Fibroblast of lung (primary cell): Measurements from ENCODE around the gene TBX10. TPM values are rescaled to one million over a fixed set of nuclear protein-coding genes. Genes with fewer than 3 reads are reported as not detected.

Source experiments
- DNase-seq, 2 donors: peaks; one replicate each; pipeline versions ENCODE4 v3.0.0 to v3.0.0-alpha.2; 2010; ENCODE audit warnings: low read depth in 2 of 2
- H2AFZ ChIP-seq: 2 replicates; pipeline ENCODE4 v1.5.1; 2012; ENCODE audit warnings: low read length, control low read depth, inconsistent platforms
- H3K27ac ChIP-seq: 2 replicates; pipeline ENCODE4 v1.5.1; 2011; ENCODE audit warnings: low read length, control low read depth; ENCODE audit not compliant: insufficient read depth
- H3K27me3 ChIP-seq: 2 replicates; pipeline ENCODE4 v1.5.1; 2011; ENCODE audit warnings: mild to moderate bottlenecking, low read length; ENCODE audit not compliant: control insufficient read depth, insufficient read depth
- H3K36me3 ChIP-seq: 2 replicates; pipeline ENCODE4 v1.5.1; 2011; ENCODE audit warnings: low read length; ENCODE audit not compliant: control insufficient read depth, insufficient read depth
- H3K4me1 ChIP-seq: 2 replicates; pipeline ENCODE4 v1.5.1; 2011; ENCODE audit warnings: low read length; ENCODE audit not compliant: control insufficient read depth, insufficient read depth; ENCODE audit errors: extremely low read depth
- H3K4me2 ChIP-seq: 2 replicates; pipeline ENCODE4 v1.5.1; 2011; ENCODE audit warnings: low read length, control low read depth; ENCODE audit not compliant: insufficient read depth; ENCODE audit errors: extremely low read depth
- H3K4me3 ChIP-seq, 4 experiments: fragments of 200-600 bp in 1 of 4; sonication (generic) in 1 of 4; replicated peaks in 1 of 4; 2 replicates each; pipeline ENCODE4 v1.5.1; 2011 to 2016; ENCODE audit warnings: low read length in 4 of 4, low read depth in 3 of 4, mild to moderate bottlenecking in 3 of 4, control low read depth in 2 of 4, inconsistent platforms in 1 of 4, mixed read lengths in 1 of 4; ENCODE audit not compliant: insufficient read depth in 1 of 4; ENCODE audit errors: control extremely low read depth in 1 of 4
- H3K79me2 ChIP-seq: 2 replicates; pipeline ENCODE4 v1.5.1; 2012; ENCODE audit warnings: mild to moderate bottlenecking, low read length, inconsistent platforms; ENCODE audit not compliant: control insufficient read depth, insufficient read depth
- H3K9ac ChIP-seq: 2 replicates; pipeline ENCODE4 v1.5.1; 2011; ENCODE audit warnings: mild to moderate bottlenecking, low read length, control low read depth; ENCODE audit not compliant: insufficient read depth
- H3K9me3 ChIP-seq: 2 replicates; pipeline ENCODE4 v1.5.1; 2012; ENCODE audit warnings: low read depth, low read length; ENCODE audit not compliant: control insufficient read depth, insufficient read depth
- H4K20me1 ChIP-seq: 2 replicates; pipeline ENCODE4 v1.5.1; 2011; ENCODE audit warnings: low read length; ENCODE audit not compliant: control insufficient read depth, insufficient read depth; ENCODE audit errors: extremely low read depth
- CTCF ChIP-seq, 2 donors: IDR thresholded peaks in 1 of 2; conservative IDR thresholded peaks in 1 of 2; 1 replicate in 1 of 2; 2 replicates in 1 of 2; pipeline ENCODE4 v1.5.1; 2011 to 2012; ENCODE audit warnings: low read length in 2 of 2, control low read depth in 1 of 2, inconsistent platforms in 1 of 2, low read depth in 1 of 2, mild to moderate bottlenecking in 1 of 2
- EZH2 ChIP-seq: IDR thresholded peaks from 2 replicates; pipeline ENCODE4 v1.5.1; 2012; ENCODE audit warnings: low read length, control low read depth, mild to moderate bottlenecking; ENCODE audit errors: missing control alignments
- polyA plus RNA-seq, 2 donors: library from polyadenylated mRNA; depleted of rRNA in 1 of 2; stranded (reverse) in 1 of 2; unstranded in 1 of 2; fragments of >200 nt; gene quantifications; 2 replicates each; pipeline ENCODE4 v1.2.1, GENCODE V29; 2011 to 2012; ENCODE audit warnings: missing spikeins in 1 of 2
- total RNA-seq: library from RNA; depleted of rRNA; stranded (reverse); fragments of >200 nt; gene quantifications from 2 replicates; pipeline ENCODE4 v1.2.1, GENCODE V29; 2014

TBX10 gene
- total and polyA plus RNA-seq, 2 donors (not counting 1 experiment from before 2014, with no cell fraction given) = not detected

- no peaks in the 10 kb centered on the region for H3K27me3 ChIP-seq
- TF ChIP-seq CTCF (conservative IDR thresholded peaks at IDR 0.05 in 1 of 2, IDR thresholded peaks at IDR 0.05 in 1 of 2; ENCODE audit: low read depth in 1 of 2, low read length in 2 of 2) (no peak), EZH2 (no peak)
- no peaks in the 10 kb centered on the region for H4K20me1 ChIP-seq
- no peaks in the 10 kb centered on the region for H3K9me3 ChIP-seq
- no peak overlapping the region for H3K27ac ChIP-seq
- peaks cover 12% of the 10 kb centered on the region for H3K36me3 ChIP-seq
- H3K4me3 ChIP-seq = no peak overlapping the region
- no peak for DNase-seq
- no peak overlapping the region for H3K4me2 ChIP-seq
- H3K79me2 ChIP-seq = peaks cover 9% of the 10 kb centered on the region
- H3K9ac ChIP-seq = no peak overlapping the region
- peaks cover 12% of the 10 kb centered on the region for H3K4me1 ChIP-seq
- H2AFZ ChIP-seq = no peak overlapping the region
Measured at GRCh38 chr11:67608486-67608885, 31.1 kb downstream of the TBX10 start.

- H2AFZ ChIP-seq = peak overlapping the region; percentile 78
- H3K9ac ChIP-seq = peak overlapping the region; percentile 96
- peaks cover 12% of the 10 kb centered on the region for H3K4me1 ChIP-seq
- peak overlapping the region; percentile 90 for H3K27ac ChIP-seq
- H3K4me3 ChIP-seq = peak overlapping the region; percentile 85 to 100 (median 96)
- H3K36me3 ChIP-seq = peaks cover 12% of the 10 kb centered on the region
- DNase-seq = no peak
- H3K9me3 ChIP-seq = no peaks in the 10 kb centered on the region
- H4K20me1 ChIP-seq = no peaks in the 10 kb centered on the region
- H3K27me3 ChIP-seq = no peaks in the 10 kb centered on the region
- TF ChIP-seq CTCF (conservative IDR thresholded peaks at IDR 0.05 in 1 of 2, IDR thresholded peaks at IDR 0.05 in 1 of 2; ENCODE audit: low read depth in 1 of 2, low read length in 2 of 2) (no peak), EZH2 (no peak)
- peak overlapping the region; percentile 99 for H3K4me2 ChIP-seq
- peaks cover 9% of the 10 kb centered on the region for H3K79me2 ChIP-seq
Measured at GRCh38 chr11:67607507-67607906, 32.1 kb downstream of the TBX10 start.

GRCh38 chr11:67606492-67607295 is 32.9 kb downstream of the TBX10 start, which contains the start of gene NDUFV1:
Gene NDUFV1 (plus strand): TSS chr11:67606936. CDS start chr11:67607005, 69 bp downstream.
- Histone ChIP-seq H3K27ac (peak within 1 kb of the TSS; percentile 90), H3K9me3 (no peaks in the 10 kb centered on the region)

More at GRCh38 chr11:67606492-67607295, 32.9 kb downstream of the TBX10 start, which contains the start of gene NDUFV1:
- peaks cover 9% of the 10 kb centered on the region for H3K79me2 ChIP-seq
- peak within 1 kb of the TSS; percentile 85 to 100 (median 96) for H3K4me3 ChIP-seq
- H2AFZ ChIP-seq = peak within 1 kb of the TSS; percentile 83
- peak; percentile 89 to 90 for DNase-seq
- H3K4me2 ChIP-seq = peak within 1 kb of the TSS; percentile 99
- peak within 1 kb of the TSS; percentile 96 for H3K9ac ChIP-seq
- H3K27me3 ChIP-seq = no peaks in the 10 kb centered on the region
- no peaks in the 10 kb centered on the region for H4K20me1 ChIP-seq
- TF ChIP-seq EZH2 (no peak), CTCF (conservative IDR thresholded peaks at IDR 0.05 in 1 of 2, IDR thresholded peaks at IDR 0.05 in 1 of 2; ENCODE audit: low read depth in 1 of 2, low read length in 2 of 2) (peak; percentile 21 to 31)
- H3K4me1 ChIP-seq = peaks cover 12% of the 10 kb centered on the region
- peaks cover 12% of the 10 kb centered on the region for H3K36me3 ChIP-seq
